GM19438 (cell line): ENCODE results near the gene PLCB3.

Source experiments
- ATAC-seq: cut with Tn5 transposase; IDR thresholded peaks from one replicate; pipeline ENCODE4 v1.9.1; 2021; ENCODE audit warnings: low read depth; ENCODE audit not compliant: unreplicated experiment

PLCB3 gene

GRCh38 chr11:64251016-64251752 lies at the start of gene PLCB3:
TSS of gene PLCB3 (plus strand) at chr11:64251530. CDS start at chr11:64251650, 120 bp downstream.
- no peak for ATAC-seq

GRCh38 chr11:64201543-64201942 lies 49.8 kb upstream of the PLCB3 start:
- ATAC-seq: no peak

- ATAC-seq: no peak
Observed at GRCh38 chr11:64202992-64203391, 48.3 kb upstream of the PLCB3 start.

GRCh38 chr11:64203421-64204079 lies 47.8 kb upstream of the PLCB3 start:
- ATAC-seq: no peak

- no peak for ATAC-seq
Observed at GRCh38 chr11:64204080-64204440, 47.3 kb upstream of the PLCB3 start.

GRCh38 chr11:64204464-64204989 lies 46.8 kb upstream of the PLCB3 start:
- ATAC-seq: no peak

GRCh38 chr11:64206457-64207255 lies 44.7 kb upstream of the PLCB3 start, which contains the start of gene FERMT3:
TSS of gene FERMT3 (plus strand) at chr11:64206721. CDS start at chr11:64207365, 644 bp downstream.
- no peak for ATAC-seq

GRCh38 chr11:64207256-64208085 lies 43.9 kb upstream of the PLCB3 start:
- ATAC-seq: no peak

- ATAC-seq: no peak
Observed at GRCh38 chr11:64208086-64208795, 43.1 kb upstream of the PLCB3 start.

- no peak for ATAC-seq
Observed at GRCh38 chr11:64208796-64209562, 42.4 kb upstream of the PLCB3 start.

GRCh38 chr11:64209563-64209843 lies 41.8 kb upstream of the PLCB3 start:
- ATAC-seq: no peak

GRCh38 chr11:64210301-64211020 lies 40.9 kb upstream of the PLCB3 start:
- ATAC-seq: no peak

- no peak for ATAC-seq
Observed at GRCh38 chr11:64211181-64211872, 40.0 kb upstream of the PLCB3 start.

- no peak for ATAC-seq
Observed at GRCh38 chr11:64216879-64217278, 34.5 kb upstream of the PLCB3 start.

GRCh38 chr11:64218628-64219353 lies 32.5 kb upstream of the PLCB3 start:
- no peak for ATAC-seq

- ATAC-seq: no peak
Observed at GRCh38 chr11:64219354-64219684, 32.0 kb upstream of the PLCB3 start.

GRCh38 chr11:64219755-64220154 lies 31.6 kb upstream of the PLCB3 start:
- no peak for ATAC-seq
